Lung (tissue), 12 donors: ENCODE results near the gene ULBP2. TPM values are rescaled to one million over a fixed set of nuclear protein-coding genes. Genes with fewer than 3 reads are reported as not detected.
"Not testable (repeated sequence)": the region's sequence is repeated elsewhere in the genome, so short reads cannot be mapped to it uniquely, and the experiment has no call there.

Experiments used
- ATAC-seq: fragments of 200-7000 bp; cut with Tn5 transposase; one replicate; pipeline ENCODE4 v1.9.1; 2020; ENCODE audit warnings: moderate number of reproducible peaks; ENCODE audit not compliant: insufficient read depth, low FRiP score
- DNase-seq, 3 donors: peaks; one replicate each; pipeline ENCODE4 v3.0.0-alpha.2; 2013 to 2017
- H3K27ac ChIP-seq, 2 donors: one replicate each; pipeline ENCODE4 v1.5.1; 2013; ENCODE audit warnings: mild to moderate bottlenecking in 2 of 2, moderate library complexity in 2 of 2, control low read depth in 1 of 2, inconsistent platforms in 1 of 2, low read depth in 1 of 2, low read length in 1 of 2
- H3K27me3 ChIP-seq, 3 donors: one replicate each; pipeline ENCODE4 v1.5.1; 2013; ENCODE audit warnings: low read length in 2 of 3; ENCODE audit not compliant: control insufficient read depth in 3 of 3, insufficient read depth in 3 of 3
- H3K36me3 ChIP-seq, 4 donors: one replicate each; pipeline ENCODE4 v1.5.1; 2013; ENCODE audit warnings: low read length in 4 of 4, mild to moderate bottlenecking in 1 of 4, moderate library complexity in 1 of 4; ENCODE audit not compliant: control insufficient read depth in 4 of 4, insufficient read depth in 4 of 4
- H3K4me1 ChIP-seq, 5 donors: one replicate each; pipeline ENCODE4 v1.5.1; 2013; ENCODE audit warnings: low read length in 5 of 5, mild to moderate bottlenecking in 2 of 5, moderate library complexity in 1 of 5; ENCODE audit not compliant: control insufficient read depth in 5 of 5, insufficient read depth in 5 of 5
- H3K4me3 ChIP-seq: one replicate; pipeline ENCODE4 v1.5.1; 2013; ENCODE audit warnings: mild to moderate bottlenecking, control low read depth, moderate library complexity
- H3K9ac ChIP-seq, 2 donors: one replicate each; pipeline ENCODE4 v1.5.1; 2013; ENCODE audit warnings: low read length in 2 of 2, control low read depth in 1 of 2; ENCODE audit not compliant: insufficient read depth in 1 of 2
- H3K9me3 ChIP-seq, 4 donors: one replicate each; pipeline ENCODE4 v1.5.1; 2013; ENCODE audit warnings: low read length in 3 of 4, mild to moderate bottlenecking in 1 of 4, moderate library complexity in 1 of 4; ENCODE audit not compliant: control insufficient read depth in 4 of 4, insufficient read depth in 3 of 4
- WGBS, 2 donors: extraction: QIAGEN DNeasy Blood & Tissue Kit; methylation state at CpG; one replicate each; pipeline ENCODE4 v1.1.7; 2013; 5-methylcytosine and 5-hydroxymethylcytosine counted together
- polyA plus RNA-seq, 2 donors: library from polyadenylated mRNA; stranded (reverse); fragments of 200-250 nt; gene quantifications; one replicate each; pipeline ENCODE4 v1.2.1, GENCODE V29; 2013
- total RNA-seq, 2 donors: library from RNA; depleted of rRNA in 1 of 2; stranded (reverse); fragments of >200 nt in 1 of 2; gene quantifications; one replicate each; pipeline ENCODE4 v1.2.1, GENCODE V29; 2014 to 2021
- TF ChIP-seq, protein P1 (sequence below): IDR thresholded peaks from 2 replicates; pipeline ENCODE4 v1.5.1; 2012; ENCODE audit warnings: mild to moderate bottlenecking; ENCODE audit errors: control extremely low read depth, extremely low read depth
- donor health status: control.
- donor health status: control.
- donor health status: Bipolar disorder and iron deficiency.
- donor health status: healthy.
- donor health status: DM: yes; HTN: yes; CAD: no.

ULBP2 gene
- total and polyA plus RNA-seq, 4 donors, result 1.2 to 6.2 (median 2.7) TPM

DNA sequence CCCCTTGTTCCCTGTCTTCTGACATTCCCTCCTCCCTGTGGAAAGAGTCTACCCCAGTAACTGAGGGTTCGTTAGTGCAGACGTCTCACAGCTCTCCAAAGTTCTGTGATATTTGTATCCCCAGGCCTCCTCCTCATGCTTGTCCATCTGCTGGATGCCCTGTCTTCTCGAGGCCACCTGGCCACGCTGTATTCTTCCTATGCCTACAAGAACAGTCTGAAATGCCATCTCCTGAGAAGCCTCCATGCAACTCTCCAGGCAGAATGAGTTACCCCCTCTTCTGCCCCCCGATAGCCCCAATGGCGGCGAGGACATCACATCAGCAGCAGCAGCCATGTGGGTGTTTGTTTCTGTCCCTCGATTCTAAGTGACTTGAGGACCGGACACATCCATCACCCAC is 9.3 kb downstream of the ULBP2 start:
- Histone ChIP-seq H3K36me3 (no peaks in the 10 kb centered on the region), H3K9me3 (no peaks in the 10 kb centered on the region), H3K27me3 (peaks cover 0 to 82% (median 48%) of the 10 kb centered on the region in 3 donors), H3K4me1 (peaks cover 0 to 1% (median 0%) of the 10 kb centered on the region in 5 donors), H3K9ac (no peak overlapping the region), H3K27ac (no peak overlapping the region), H3K4me3 (no peak overlapping the region)
- WGBS, 2 donors, result 80 to 82% methylated on average over 9 of the region's 9 CpGs
- no peak for ATAC-seq
- TF ChIP-seq, protein P1, sequence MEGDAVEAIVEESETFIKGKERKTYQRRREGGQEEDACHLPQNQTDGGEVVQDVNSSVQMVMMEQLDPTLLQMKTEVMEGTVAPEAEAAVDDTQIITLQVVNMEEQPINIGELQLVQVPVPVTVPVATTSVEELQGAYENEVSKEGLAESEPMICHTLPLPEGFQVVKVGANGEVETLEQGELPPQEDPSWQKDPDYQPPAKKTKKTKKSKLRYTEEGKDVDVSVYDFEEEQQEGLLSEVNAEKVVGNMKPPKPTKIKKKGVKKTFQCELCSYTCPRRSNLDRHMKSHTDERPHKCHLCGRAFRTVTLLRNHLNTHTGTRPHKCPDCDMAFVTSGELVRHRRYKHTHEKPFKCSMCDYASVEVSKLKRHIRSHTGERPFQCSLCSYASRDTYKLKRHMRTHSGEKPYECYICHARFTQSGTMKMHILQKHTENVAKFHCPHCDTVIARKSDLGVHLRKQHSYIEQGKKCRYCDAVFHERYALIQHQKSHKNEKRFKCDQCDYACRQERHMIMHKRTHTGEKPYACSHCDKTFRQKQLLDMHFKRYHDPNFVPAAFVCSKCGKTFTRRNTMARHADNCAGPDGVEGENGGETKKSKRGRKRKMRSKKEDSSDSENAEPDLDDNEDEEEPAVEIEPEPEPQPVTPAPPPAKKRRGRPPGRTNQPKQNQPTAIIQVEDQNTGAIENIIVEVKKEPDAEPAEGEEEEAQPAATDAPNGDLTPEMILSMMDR, result no peak
- DNase-seq, result no peak

DNA sequence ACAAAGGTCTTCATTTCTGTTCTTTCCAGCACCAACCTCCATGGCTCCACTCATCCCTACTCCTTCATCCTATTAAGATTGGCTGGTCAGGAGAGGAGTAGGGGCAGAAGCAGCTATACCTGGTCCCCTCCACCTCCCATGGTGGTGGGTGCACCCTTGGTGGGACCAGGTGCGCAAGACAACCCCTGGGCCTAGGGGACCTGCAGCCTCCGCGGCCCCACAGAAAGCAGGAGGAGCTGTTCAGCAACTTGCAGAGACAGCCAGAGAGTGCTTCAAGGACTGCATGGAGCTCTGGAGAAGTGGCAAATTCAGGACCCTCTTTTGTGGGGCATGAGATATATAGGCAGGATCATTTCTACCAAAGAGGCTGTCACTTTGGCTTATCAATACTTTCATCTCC is 9.8 kb downstream of the ULBP2 start:
- Histone ChIP-seq H3K4me3 (no peak overlapping the region), H3K4me1 (peaks cover 0 to 1% (median 0%) of the 10 kb centered on the region in 5 donors), H3K9ac (no peak overlapping the region), H3K36me3 (no peaks in the 10 kb centered on the region), H3K27ac (no peak overlapping the region), H3K27me3 (peaks cover 0 to 79% (median 52%) of the 10 kb centered on the region in 3 donors), H3K9me3 (no peaks in the 10 kb centered on the region)
- ATAC-seq (no peak), DNase-seq (no peak)
- TF ChIP-seq, protein P1, result no peak
- 85 to 92% methylated on average over 3 of the region's 3 CpGs for WGBS, 2 donors

DNA sequence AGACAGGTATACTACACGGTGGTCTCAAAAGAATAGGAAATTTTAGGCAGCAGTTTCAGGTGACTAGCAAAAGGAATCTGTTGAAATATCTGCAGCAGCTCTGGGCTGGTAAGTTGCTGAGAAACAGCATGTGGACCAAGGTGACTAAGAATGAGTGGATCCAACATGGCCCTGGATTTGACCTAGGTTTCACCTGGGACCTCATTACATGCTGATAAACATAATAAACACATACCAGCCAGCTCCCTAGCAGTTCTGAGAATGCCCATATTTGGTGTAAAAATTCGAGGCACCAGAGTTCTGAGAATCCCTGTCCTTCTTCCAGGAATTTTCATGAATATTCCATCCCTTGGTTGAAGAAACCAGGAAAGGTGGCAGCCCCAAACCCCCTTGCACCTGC is 11.6 kb downstream of the ULBP2 start:
- not testable (repeated sequence) for ATAC-seq, H3K9ac ChIP-seq, H3K27ac ChIP-seq, H3K36me3 ChIP-seq, H3K4me3 ChIP-seq, H3K9me3 ChIP-seq, H3K4me1 ChIP-seq, DNase-seq
- 37 to 40% methylated on average over 2 of the region's 2 CpGs for WGBS, 2 donors
- peaks cover 0 to 87% (median 66%) of the 10 kb centered on the region in 3 donors for H3K27me3 ChIP-seq

DNA sequence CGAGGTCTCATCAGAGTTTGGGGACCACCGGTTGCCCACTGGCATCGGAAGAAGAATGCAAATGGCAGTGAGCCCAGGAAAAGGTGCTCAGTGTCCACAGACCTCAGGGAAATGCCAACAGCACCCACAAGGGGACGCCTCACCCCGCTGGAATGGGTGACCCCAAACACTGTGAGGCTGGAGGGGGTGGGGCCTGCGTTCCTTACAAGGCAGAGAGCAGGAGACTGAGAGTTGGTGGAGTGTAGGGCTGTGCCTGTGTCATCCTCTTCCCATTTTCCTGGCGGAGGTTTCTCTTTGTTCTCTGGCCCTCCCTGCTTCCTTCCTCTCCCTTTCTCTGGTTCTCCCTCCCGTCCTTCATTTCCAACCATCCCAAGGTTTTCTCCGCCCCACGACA is 12.1 kb downstream of the ULBP2 start:
- not testable (repeated sequence) for ATAC-seq, DNase-seq, H3K9ac ChIP-seq, H3K27ac ChIP-seq, H3K4me1 ChIP-seq, H3K4me3 ChIP-seq, H3K36me3 ChIP-seq, H3K9me3 ChIP-seq
- WGBS, 2 donors, result 8 to 17% methylated on average over 1 to 5 of the region's 10 CpGs
- peaks cover 0 to 85% (median 67%) of the 10 kb centered on the region in 3 donors for H3K27me3 ChIP-seq

DNA sequence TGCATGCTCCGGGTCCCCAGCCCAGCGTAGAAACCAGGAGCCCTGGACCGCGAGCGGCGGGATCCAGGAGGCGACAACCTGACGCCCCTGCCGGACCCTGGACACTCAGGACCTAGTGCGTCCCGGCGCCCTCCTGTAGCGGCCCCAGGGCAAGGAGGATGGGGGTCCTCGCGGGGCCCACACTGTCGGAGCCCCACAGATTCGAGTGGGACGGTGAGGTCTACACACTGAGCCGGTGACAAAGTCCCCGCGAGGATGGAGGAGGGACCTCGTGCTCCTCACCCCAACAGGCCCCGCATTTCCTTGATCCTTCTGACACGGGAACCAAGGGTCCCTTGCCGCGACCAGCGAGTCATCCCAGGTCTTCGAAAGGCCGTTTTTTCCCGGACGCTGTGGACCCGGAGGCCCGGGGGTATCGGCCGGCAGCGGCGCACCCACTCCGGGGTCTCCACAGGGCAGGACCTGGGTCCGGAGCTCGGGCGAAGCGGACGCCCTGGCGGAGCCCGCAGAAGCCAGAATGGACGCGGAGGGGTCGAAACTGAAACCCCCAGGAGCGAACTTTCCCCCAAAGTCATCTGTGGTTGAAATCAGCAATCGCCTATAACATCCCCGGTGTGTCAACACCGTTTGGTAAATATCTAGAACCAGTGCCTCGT is 12.6 kb downstream of the ULBP2 start:
- H3K27ac ChIP-seq, H3K9ac ChIP-seq, H3K4me3 ChIP-seq, H3K4me1 ChIP-seq, DNase-seq, H3K36me3 ChIP-seq, ATAC-seq, H3K9me3 ChIP-seq: not testable (repeated sequence)
- H3K27me3 ChIP-seq, result peaks cover 0 to 86% (median 72%) of the 10 kb centered on the region in 3 donors
- WGBS, 2 donors, result 10 to 13% methylated on average over 31 to 47 of the region's 53 CpGs

DNA sequence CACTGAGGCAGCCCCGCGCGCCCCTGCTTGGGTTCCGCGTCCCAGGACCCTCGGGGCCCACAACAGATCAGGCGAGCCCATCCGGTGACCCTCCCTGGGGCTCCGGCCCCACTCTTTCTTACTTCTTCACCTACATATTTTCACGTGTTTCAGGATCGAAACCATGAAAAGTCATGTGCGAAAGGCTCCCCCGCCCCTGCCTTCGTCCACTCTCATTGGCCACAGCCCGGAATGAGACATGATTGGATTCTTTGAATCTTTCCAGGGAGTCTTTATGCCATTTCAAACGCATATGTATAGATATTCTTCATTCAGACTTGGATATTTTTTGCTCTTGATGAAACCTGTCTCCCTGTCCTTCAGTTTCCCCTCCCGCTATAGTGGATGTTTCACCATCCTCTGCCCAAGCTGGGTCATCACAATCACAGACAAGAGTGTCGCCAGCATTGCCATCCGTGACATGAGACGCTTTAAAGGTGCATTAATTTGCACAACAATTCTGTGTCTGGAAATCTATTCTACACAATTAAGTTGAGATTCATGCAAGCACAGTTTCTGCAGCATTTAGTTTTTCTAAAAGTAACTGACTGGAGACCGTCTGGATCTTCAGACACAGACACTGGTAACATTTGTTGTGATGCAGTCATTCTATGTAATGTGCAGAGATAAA is 13.3 kb downstream of the ULBP2 start:
- not testable (repeated sequence) for DNase-seq, ATAC-seq, H3K9me3 ChIP-seq, H3K4me3 ChIP-seq, H3K27ac ChIP-seq, H3K9ac ChIP-seq, H3K4me1 ChIP-seq, H3K36me3 ChIP-seq
- H3K27me3 ChIP-seq, result peaks cover 0 to 83% (median 69%) of the 10 kb centered on the region in 3 donors
- 23 to 36% methylated on average over 12 to 13 of the region's 21 CpGs for WGBS, 2 donors
